ENCODE data around the gene BRI3.

- TF ChIP-seq CTCF (IDR thresholded peaks at IDR 0.05): no peak
- TF ChIP-seq POLR2A (IDR thresholded peaks at IDR 0.05): no peak
Observed at GRCh38 chr7:98285157-98286092, 3.9 kb downstream of the BRI3 start.
